Progenitor cell of endocrine pancreas (in vitro differentiated cells): ENCODE results near the gene SPRR1A. TPM values are rescaled to one million over a fixed set of nuclear protein-coding genes. Genes with fewer than 3 reads are reported as not detected.

Source experiments
- DNase-seq: peaks from one replicate; pipeline ENCODE4 v3.0.0; 2021; ENCODE audit warnings: low spot score; ENCODE audit not compliant: unreplicated experiment
- H3K27ac Mint-ChIP-seq: 2 replicates; pipeline ENCODE4 v1.8.0; 2021; ENCODE audit warnings: mild to moderate bottlenecking, moderate library complexity, mixed read lengths
- H3K27me3 Mint-ChIP-seq: 2 replicates; pipeline ENCODE4 v1.8.0; 2021; ENCODE audit warnings: mixed read lengths
- H3K36me3 Mint-ChIP-seq: 2 replicates; pipeline ENCODE4 v1.8.0; 2022; ENCODE audit warnings: mixed read lengths; ENCODE audit not compliant: insufficient read depth
- H3K4me1 Mint-ChIP-seq: 2 replicates; pipeline ENCODE4 v1.8.0; 2021; ENCODE audit warnings: low read depth, mixed read lengths
- H3K4me3 Mint-ChIP-seq: 2 replicates; pipeline ENCODE4 v1.8.0; 2021; ENCODE audit warnings: low read depth, mild to moderate bottlenecking, moderate library complexity, mixed read lengths
- H3K9me3 Mint-ChIP-seq: 2 replicates; pipeline ENCODE4 v1.8.0; 2021; ENCODE audit warnings: low read depth, mixed read lengths
- CTCF ChIP-seq: fragments of 200-600 bp; sonication (generic); IDR thresholded peaks from one replicate; pipeline ENCODE4 v1.5.0; 2021; ENCODE audit warnings: antibody characterized with exemption, mild to moderate bottlenecking; ENCODE audit not compliant: unreplicated experiment
- total RNA-seq: library from RNA; stranded (reverse); gene quantifications from 2 replicates; pipeline ENCODE4 v1.2.1, GENCODE V29; 2021

The SPRR1A gene
- total RNA-seq, 1 donor from 2014 or later = not detected

- Mint-ChIP-seq H3K27ac (no peak overlapping the region), H3K36me3 (no peaks in the 10 kb centered on the region), H3K4me1 (peaks cover 11% of the 10 kb centered on the region), H3K9me3 (no peaks in the 10 kb centered on the region), H3K27me3 (no peaks in the 10 kb centered on the region), H3K4me3 (no peak overlapping the region)
- no peak for DNase-seq
- TF ChIP-seq CTCF = no peak
Observed at GRCh38 chr1:153025797-153026196, 41.9 kb downstream of the SPRR1A start.

- TF ChIP-seq CTCF = no peak
- H3K27me3 Mint-ChIP-seq = no peaks in the 10 kb centered on the region
- no peaks in the 10 kb centered on the region for H3K4me1 Mint-ChIP-seq
- no peaks in the 10 kb centered on the region for H3K36me3 Mint-ChIP-seq
- no peak for DNase-seq
- H3K27ac Mint-ChIP-seq = no peak overlapping the region
- no peaks in the 10 kb centered on the region for H3K9me3 Mint-ChIP-seq
- no peak overlapping the region for H3K4me3 Mint-ChIP-seq
Observed at GRCh38 chr1:153028766-153029165, 44.9 kb downstream of the SPRR1A start.

GRCh38 chr1:153030895-153031294 lies 47.0 kb downstream of the SPRR1A start, which contains the start of gene SPRR1B:
SPRR1B (plus strand) TSS chr1:153031203; CDS start chr1:153032346, 1,143 bp downstream.
- no peaks in the 10 kb centered on the region for H3K27me3 Mint-ChIP-seq
- H3K4me1 Mint-ChIP-seq = peaks cover 3% of the 10 kb centered on the region
- no peak within 1 kb of the TSS for H3K4me3 Mint-ChIP-seq
- H3K9me3 Mint-ChIP-seq = no peaks in the 10 kb centered on the region
- TF ChIP-seq CTCF = no peak
- no peaks in the 10 kb centered on the region for H3K36me3 Mint-ChIP-seq
- no peak for DNase-seq
- H3K27ac Mint-ChIP-seq = no peak within 1 kb of the TSS

- DNase-seq = no peak
- Mint-ChIP-seq H3K4me1 (peaks cover 3% of the 10 kb centered on the region), H3K9me3 (no peaks in the 10 kb centered on the region), H3K36me3 (no peaks in the 10 kb centered on the region), H3K27ac (no peak overlapping the region), H3K27me3 (no peaks in the 10 kb centered on the region), H3K4me3 (no peak overlapping the region)
- TF ChIP-seq CTCF = no peak
Observed at GRCh38 chr1:153032073-153032472, 48.2 kb downstream of the SPRR1A start.

GRCh38 chr1:153032677-153033308 lies 48.9 kb downstream of the SPRR1A start:
- peak overlapping the region; percentile 7 for H3K27ac Mint-ChIP-seq
- no peaks in the 10 kb centered on the region for H3K27me3 Mint-ChIP-seq
- peaks cover 3% of the 10 kb centered on the region for H3K4me1 Mint-ChIP-seq
- no peaks in the 10 kb centered on the region for H3K9me3 Mint-ChIP-seq
- DNase-seq = no peak
- no peak overlapping the region for H3K4me3 Mint-ChIP-seq
- peak; percentile 40 for TF ChIP-seq CTCF
- no peaks in the 10 kb centered on the region for H3K36me3 Mint-ChIP-seq
